Suprapubic skin (tissue), 4 donors: ENCODE results near the gene RPS21.

ENCODE experiments used
- CTCF ChIP-seq, 2 donors: fragments of 200-600 bp in 1 of 2; fragments of 450-650 bp in 1 of 2; sonication (generic) in 1 of 2; IDR thresholded peaks; one replicate each; pipeline ENCODE4 v1.5.1; 2016 to 2019; ENCODE audit warnings: antibody characterized with exemption in 2 of 2, mild to moderate bottlenecking in 1 of 2, moderate library complexity in 1 of 2
- POLR2A ChIP-seq, 2 donors: fragments of 450-650 bp; IDR thresholded peaks; one replicate each; pipeline ENCODE4 v1.6.1; 2017; ENCODE audit warnings: antibody characterized with exemption in 2 of 2, mild to moderate bottlenecking in 2 of 2, moderate library complexity in 2 of 2
- POLR2AphosphoS5 ChIP-seq, 3 donors: sonication (generic); formaldehyde crosslinking; IDR thresholded peaks; one replicate each; pipeline ENCODE4 v1.6.1; 2017; ENCODE audit warnings: antibody characterized with exemption in 3 of 3

DNA sequence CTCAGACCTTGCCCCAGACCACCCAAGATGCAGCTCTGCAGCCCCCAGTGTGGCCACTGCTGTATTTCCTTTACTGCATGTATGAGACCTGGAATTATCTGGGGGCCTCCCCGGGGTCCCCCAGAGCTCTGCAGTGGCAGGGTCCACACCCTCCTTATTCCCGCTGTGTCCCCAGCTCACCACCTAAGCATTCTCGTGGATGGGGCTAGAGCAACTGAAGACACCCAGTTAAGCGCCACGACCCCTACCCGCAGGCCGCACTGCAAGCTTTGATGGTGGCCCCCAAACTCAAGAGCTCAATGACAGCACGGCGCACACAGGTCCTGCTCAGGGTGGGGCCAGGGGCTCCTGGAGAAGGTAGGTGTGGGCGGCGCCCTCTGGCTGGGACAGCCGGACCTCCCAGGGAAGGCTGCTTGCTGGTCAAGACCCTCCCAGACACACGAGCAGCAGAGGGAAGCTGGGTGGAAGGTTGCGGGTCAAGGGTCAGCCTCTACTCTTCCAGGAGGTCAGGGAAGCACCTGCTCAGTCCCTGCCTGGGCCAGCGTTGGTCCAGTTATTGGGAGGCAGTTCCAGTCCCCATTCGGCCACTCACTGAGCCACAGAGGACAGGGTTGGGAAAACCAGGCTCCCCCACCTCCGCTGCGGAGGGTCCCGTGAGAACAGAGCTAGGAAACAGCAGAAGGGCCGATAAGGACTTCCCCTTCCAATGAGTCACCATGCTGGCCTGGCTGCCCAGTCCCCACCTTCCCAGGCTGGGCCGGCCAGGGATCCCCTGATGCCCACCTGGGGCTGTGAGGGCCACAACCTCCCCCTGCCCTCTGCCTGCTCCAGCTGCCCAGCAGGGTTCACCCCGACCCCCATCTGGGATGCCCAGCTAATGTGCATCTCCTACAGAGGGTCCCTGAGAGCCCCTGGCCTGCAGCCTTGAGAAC is 22.7 kb upstream of the RPS21 start:
- TF ChIP-seq CTCF (IDR thresholded peaks at IDR 0.05) (no peak), POLR2A (IDR thresholded peaks at IDR 0.05) (no peak), POLR2AphosphoS5 (IDR thresholded peaks at IDR 0.05) (no peak)
